Thyroid gland (tissue), 4 donors: ENCODE measurements around the gene SH3RF2. TPM values are rescaled to one million over a fixed set of nuclear protein-coding genes. Genes with fewer than 3 reads are reported as not detected.

Experiments used
- DNase-seq, 2 donors: peaks; one replicate each; pipeline ENCODE4 v3.0.0-alpha.2; 2019
- H3K27ac ChIP-seq, 3 donors: fragments of 200-600 bp; sonication (generic); 1 replicate in 2 of 3; 2 replicates in 1 of 3; pipeline ENCODE4 v1.5.1; 2016 to 2019; ENCODE audit warnings: mild to moderate bottlenecking in 1 of 3, moderate library complexity in 1 of 3
- H3K27me3 ChIP-seq: fragments of 200-600 bp; sonication (generic); one replicate; pipeline ENCODE4 v1.5.1; 2019
- H3K36me3 ChIP-seq, 2 donors: fragments of 200-600 bp; sonication (generic); one replicate each; pipeline ENCODE4 v1.5.1; 2016 to 2019
- H3K4me1 ChIP-seq, 2 donors: fragments of 200-600 bp; sonication (generic); one replicate each; pipeline ENCODE4 v1.5.1; 2017 to 2019
- H3K4me3 ChIP-seq, 3 donors: fragments of 200-600 bp; sonication (generic); replicated peaks in 1 of 3; 1 replicate in 2 of 3; 2 replicates in 1 of 3; pipeline ENCODE4 v1.5.1; 2016; ENCODE audit warnings: mild to moderate bottlenecking in 1 of 3
- H3K9me3 ChIP-seq: fragments of 200-600 bp; sonication (generic); one replicate; pipeline ENCODE4 v1.5.1; 2017
- POLR2A ChIP-seq, 2 donors: fragments of 450-650 bp; IDR thresholded peaks; one replicate each; pipeline ENCODE4 v1.6.1; 2017; ENCODE audit warnings: antibody characterized with exemption in 2 of 2, mild to moderate bottlenecking in 2 of 2, moderate library complexity in 1 of 2
- WGBS, 2 donors: methylation state at CpG; one replicate each; pipeline ENCODE4 v1.1.5; 2017; 5-methylcytosine and 5-hydroxymethylcytosine counted together
- intact Hi-C: fragments of 100-400 bp; cut with DNase I; formaldehyde crosslinking; loops from one replicate; pipeline ENCODE4 v1.15.1; 2023
- total RNA-seq, 4 donors: library from RNA; depleted of rRNA; stranded (reverse); fragments of >200 nt; gene quantifications; one replicate each; pipeline ENCODE4 v1.2.3, GENCODE V29; 2016
- TF ChIP-seq, protein P1 (sequence below), 6 experiments: fragments of 200-600 bp in 3 of 6; fragments of 450-650 bp in 3 of 6; sonication (generic) in 3 of 6; IDR thresholded peaks; one replicate each; pipeline ENCODE4 v1.5.1; 2016 to 2019; ENCODE audit warnings: antibody characterized with exemption in 6 of 6, mild to moderate bottlenecking in 2 of 6, inconsistent platforms in 1 of 6, moderate library complexity in 1 of 6

The SH3RF2 gene
- total RNA-seq, 4 donors from 2014 or later: 3.1 to 20.8 (median 14.3) TPM

DNA sequence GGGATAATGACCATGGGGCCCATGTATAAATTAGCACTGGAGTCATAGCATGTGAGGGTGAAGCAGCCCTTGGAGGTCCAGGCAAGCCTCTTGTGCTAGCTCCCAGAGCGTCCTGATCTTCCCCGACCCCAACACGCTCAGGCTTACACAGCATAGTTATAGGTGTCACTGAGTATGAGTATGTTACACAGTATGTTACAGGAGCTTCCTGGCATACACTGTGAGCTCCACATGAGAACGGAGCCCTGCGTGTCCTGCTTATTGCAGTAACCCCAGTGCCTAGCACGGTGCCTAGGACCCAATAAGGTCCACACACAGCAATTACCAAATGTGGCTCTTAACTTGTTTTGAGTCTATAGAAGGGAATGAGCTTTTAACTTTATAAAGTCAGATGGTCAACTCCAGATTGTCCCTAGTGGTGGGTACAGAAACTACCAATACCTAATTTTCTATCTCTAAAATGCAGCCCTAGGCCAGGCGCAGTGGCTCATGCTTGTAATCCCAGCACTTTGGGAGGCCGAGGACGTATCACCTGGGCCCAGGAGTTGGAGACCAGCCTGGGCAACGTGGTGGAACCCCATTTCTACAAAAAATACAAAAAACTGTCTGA lies 104.9 kb downstream of the SH3RF2 start:
- 85 to 89% methylated on average over 10 of the region's 10 CpGs for WGBS, 2 donors
- Histone ChIP-seq H3K36me3 (no peaks in the 10 kb centered on the region), H3K27me3 (no peaks in the 10 kb centered on the region), H3K4me3 (no peak overlapping the region), H3K9me3 (no peaks in the 10 kb centered on the region), H3K27ac (no peak overlapping the region), H3K4me1 (peaks cover 0 to 12% of the 10 kb centered on the region in 2 donors)
- TF ChIP-seq POLR2A (IDR thresholded peaks at IDR 0.05): no peak
- TF ChIP-seq, protein P1, sequence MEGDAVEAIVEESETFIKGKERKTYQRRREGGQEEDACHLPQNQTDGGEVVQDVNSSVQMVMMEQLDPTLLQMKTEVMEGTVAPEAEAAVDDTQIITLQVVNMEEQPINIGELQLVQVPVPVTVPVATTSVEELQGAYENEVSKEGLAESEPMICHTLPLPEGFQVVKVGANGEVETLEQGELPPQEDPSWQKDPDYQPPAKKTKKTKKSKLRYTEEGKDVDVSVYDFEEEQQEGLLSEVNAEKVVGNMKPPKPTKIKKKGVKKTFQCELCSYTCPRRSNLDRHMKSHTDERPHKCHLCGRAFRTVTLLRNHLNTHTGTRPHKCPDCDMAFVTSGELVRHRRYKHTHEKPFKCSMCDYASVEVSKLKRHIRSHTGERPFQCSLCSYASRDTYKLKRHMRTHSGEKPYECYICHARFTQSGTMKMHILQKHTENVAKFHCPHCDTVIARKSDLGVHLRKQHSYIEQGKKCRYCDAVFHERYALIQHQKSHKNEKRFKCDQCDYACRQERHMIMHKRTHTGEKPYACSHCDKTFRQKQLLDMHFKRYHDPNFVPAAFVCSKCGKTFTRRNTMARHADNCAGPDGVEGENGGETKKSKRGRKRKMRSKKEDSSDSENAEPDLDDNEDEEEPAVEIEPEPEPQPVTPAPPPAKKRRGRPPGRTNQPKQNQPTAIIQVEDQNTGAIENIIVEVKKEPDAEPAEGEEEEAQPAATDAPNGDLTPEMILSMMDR (IDR thresholded peaks at IDR 0.05): peak in 3 of 6 experiments; percentile 28 to 50 (median 50)
- intact Hi-C loops: no loop called here
- DNase-seq: no peak

DNA sequence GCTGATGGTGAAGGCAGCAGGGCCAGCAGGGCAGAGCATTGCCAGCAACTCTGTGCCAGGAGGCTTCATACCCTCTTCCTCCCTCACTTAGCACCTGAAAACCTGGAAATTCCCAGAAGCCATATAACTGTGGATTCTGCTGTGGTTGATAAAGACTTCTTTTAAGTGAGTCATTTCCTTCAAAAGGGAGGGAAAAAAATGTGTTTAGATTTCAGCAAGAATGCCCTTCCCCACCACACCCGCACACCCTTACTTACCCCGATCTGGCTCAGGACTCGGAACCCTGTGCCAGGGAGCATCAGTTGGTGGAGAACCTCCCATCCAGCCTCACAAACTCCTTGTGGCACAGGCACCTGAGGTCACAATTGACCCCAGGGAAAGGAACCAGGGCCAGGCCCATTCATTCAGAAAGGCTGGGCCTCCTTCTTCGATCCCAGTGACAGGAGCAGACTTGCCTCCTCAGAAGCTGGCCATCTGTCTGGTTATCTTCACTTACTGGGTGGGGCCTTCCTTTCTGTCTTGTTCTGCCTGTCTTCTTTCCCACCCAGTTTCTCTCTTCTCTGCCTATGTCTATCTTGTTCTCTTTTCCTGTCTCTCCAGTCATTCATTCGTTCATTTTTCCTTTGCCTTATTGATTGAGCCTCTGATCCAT lies 106.4 kb downstream of the SH3RF2 start:
- no peak for DNase-seq
- intact Hi-C loops: no loop called here
- 83 to 87% methylated on average over 5 of the region's 5 CpGs for WGBS, 2 donors
- Histone ChIP-seq H3K9me3 (no peaks in the 10 kb centered on the region), H3K36me3 (no peaks in the 10 kb centered on the region), H3K27me3 (no peaks in the 10 kb centered on the region), H3K4me1 (peaks cover 2 to 27% of the 10 kb centered on the region in 2 donors), H3K27ac (no peak overlapping the region), H3K4me3 (no peak overlapping the region)
- TF ChIP-seq, protein P1 (IDR thresholded peaks at IDR 0.05): no peak
- TF ChIP-seq POLR2A (IDR thresholded peaks at IDR 0.05): no peak

DNA sequence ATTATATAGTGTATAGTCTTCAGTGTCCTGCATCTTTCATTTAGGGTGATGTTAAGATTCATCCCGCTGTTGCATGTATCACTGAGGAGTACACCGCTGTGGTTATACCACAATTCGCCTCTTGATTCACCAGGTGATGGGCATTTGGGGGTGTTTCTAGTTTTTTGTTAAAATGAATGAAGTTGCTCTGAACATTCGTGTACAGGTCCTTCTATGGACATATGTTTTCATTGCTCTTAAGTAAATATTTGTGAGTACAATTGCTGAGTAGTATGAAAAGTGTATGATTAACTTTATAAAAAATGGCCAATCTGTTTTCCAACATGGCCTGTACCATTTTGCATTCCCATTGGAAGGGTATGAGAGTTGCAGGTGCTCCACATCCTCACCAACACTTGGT lies 107.3 kb downstream of the SH3RF2 start:
- Histone ChIP-seq H3K36me3 (no peaks in the 10 kb centered on the region), H3K27ac (no peak overlapping the region), H3K4me3 (no peak overlapping the region), H3K4me1 (peaks cover 4 to 32% of the 10 kb centered on the region in 2 donors), H3K9me3 (no peaks in the 10 kb centered on the region), H3K27me3 (no peaks in the 10 kb centered on the region)
- TF ChIP-seq, protein P1 (IDR thresholded peaks at IDR 0.05): no peak
- TF ChIP-seq POLR2A (IDR thresholded peaks at IDR 0.05): no peak
- intact Hi-C loops: no loop called here
- no peak for DNase-seq
- WGBS, 2 donors: 94 to 98% methylated on average over 4 of the region's 4 CpGs

DNA sequence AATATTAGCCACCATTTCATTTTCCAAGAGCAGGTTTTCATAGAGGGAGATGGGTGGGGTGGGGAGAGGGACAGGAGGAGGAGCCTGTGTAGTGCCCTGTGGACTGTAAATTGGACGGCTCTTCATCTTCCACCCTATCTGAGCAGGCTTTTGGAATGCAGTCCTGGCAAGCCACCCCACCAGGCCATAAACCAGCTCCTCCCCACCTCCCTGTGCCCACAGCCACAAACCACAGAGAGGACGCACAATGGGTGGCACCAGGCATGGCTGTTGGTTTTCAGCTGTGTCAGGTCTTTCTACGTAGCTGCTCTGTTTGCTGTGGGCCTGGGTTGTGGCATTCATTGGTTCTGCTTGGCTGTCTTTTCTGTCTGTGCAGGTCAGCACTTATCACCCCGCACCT lies 111.0 kb downstream of the SH3RF2 start:
- TF ChIP-seq POLR2A (IDR thresholded peaks at IDR 0.05): no peak
- TF ChIP-seq, protein P1 (IDR thresholded peaks at IDR 0.05): no peak
- peak overlapping the region; percentile 79 to 95 (median 87) for H3K27ac ChIP-seq
- peaks cover 19 to 40% of the 10 kb centered on the region in 2 donors for H3K4me1 ChIP-seq
- peak; percentile 69 to 79 for DNase-seq
- 42 to 48% methylated on average over 4 of the region's 4 CpGs for WGBS, 2 donors
- no peak overlapping the region for H3K4me3 ChIP-seq
- H3K27me3 ChIP-seq: no peaks in the 10 kb centered on the region
- intact Hi-C loops: no loop called here
- H3K36me3 ChIP-seq: no peaks in the 10 kb centered on the region
- no peaks in the 10 kb centered on the region for H3K9me3 ChIP-seq

DNA sequence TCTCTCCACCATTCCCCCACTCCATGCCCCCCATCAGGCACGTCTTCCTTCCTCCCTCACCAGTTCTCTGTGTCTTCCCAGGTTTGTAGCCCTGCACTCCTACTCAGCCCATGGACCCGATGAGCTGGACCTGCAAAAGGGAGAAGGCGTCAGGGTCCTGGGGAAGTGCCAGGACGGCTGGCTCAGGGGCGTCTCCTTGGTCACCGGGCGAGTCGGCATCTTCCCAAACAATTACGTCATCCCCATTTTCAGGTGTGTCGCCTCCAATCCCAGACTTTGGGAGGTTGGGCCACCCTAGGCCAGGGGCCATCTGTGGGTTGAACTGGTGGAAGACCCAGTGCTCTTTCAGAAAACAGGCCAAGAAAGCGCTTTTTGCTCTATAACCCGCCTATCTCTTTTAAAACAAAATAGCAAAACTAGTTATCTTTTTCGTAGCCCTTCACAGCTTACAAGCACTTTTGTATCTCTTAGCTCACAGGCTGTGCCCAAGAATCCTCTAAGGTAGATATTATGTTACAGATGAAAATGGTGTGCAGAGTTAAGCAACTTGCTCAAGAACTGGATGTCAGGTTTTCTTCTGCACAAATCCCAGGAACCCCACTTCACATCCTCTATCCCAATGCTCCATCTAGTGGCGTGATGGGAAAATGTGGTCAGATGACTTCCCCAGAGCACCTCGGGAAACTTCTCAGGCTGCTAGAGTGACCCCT lies 112.8 kb downstream of the SH3RF2 start:
- H3K27me3 ChIP-seq: no peaks in the 10 kb centered on the region
- H3K27ac ChIP-seq: peak overlapping the region; percentile 68 to 95 (median 87)
- no peaks in the 10 kb centered on the region for H3K36me3 ChIP-seq
- no peak for TF ChIP-seq POLR2A (IDR thresholded peaks at IDR 0.05)
- TF ChIP-seq, protein P1 (IDR thresholded peaks at IDR 0.05): peak in 4 of 6 experiments; percentile 51 to 84 (median 74)
- DNase-seq: peak; percentile 70 to 71
- no peaks in the 10 kb centered on the region for H3K9me3 ChIP-seq
- intact Hi-C loops: no loop called here
- 73 to 79% methylated on average over 15 of the region's 15 CpGs for WGBS, 2 donors
- H3K4me3 ChIP-seq: no peak overlapping the region
- peaks cover 19 to 40% of the 10 kb centered on the region in 2 donors for H3K4me1 ChIP-seq
